Fibroblast of pulmonary artery (primary cell): Measurements from ENCODE around the gene ISX.
"Not testable (repeated sequence)": the region's sequence is repeated elsewhere in the genome, so short reads cannot be mapped to it uniquely, and the experiment has no call there.

Experiments
- DNase-seq: peaks from one replicate; pipeline ENCODE4 v3.0.0-alpha.2; 2010; ENCODE audit warnings: low read depth
- H3K4me3 ChIP-seq: replicated peaks from 2 replicates; pipeline ENCODE4 v1.5.1; 2011; ENCODE audit warnings: low read depth, mild to moderate bottlenecking, control low read depth, low read length, moderate library complexity
- TF ChIP-seq, protein P1 (sequence below): IDR thresholded peaks from 2 replicates; pipeline ENCODE4 v1.5.1; 2011; ENCODE audit warnings: mild to moderate bottlenecking, control low read depth, low read length, inconsistent platforms; ENCODE audit errors: missing control alignments

Gene ISX

DNA sequence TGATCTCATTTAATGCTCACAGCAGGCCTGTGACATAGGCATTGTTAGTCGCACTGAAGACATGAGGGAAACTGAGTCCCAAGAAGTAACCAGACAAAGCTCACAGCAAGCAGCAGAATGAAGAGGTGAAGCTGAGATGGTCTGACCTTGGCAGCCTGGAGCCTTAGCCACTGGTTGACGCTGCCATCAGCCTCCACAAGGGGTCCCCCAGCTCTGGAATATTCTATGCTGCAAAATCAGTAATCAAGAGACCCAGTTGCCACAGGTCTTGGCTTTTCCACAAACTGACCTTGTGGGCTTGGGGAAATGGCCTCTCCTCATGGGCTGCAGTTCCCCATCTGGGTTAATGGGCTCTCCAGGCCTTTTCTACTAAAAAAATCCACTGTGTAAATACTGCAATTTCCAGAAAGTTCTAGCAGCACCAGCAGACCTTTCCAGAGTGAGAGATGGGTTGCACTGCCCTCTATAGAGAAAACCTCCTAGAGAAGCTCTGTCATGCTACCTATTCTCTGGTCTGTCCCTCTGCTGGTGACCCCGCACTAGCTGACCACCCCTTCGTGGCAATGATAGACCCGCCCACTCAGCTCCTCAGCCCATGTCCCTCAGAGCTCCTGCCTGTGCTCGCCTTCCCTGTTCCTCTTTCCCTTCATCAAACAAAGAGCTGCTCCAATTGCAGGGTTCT lies 22.6 kb upstream of the ISX start:
- TF ChIP-seq, protein P1, sequence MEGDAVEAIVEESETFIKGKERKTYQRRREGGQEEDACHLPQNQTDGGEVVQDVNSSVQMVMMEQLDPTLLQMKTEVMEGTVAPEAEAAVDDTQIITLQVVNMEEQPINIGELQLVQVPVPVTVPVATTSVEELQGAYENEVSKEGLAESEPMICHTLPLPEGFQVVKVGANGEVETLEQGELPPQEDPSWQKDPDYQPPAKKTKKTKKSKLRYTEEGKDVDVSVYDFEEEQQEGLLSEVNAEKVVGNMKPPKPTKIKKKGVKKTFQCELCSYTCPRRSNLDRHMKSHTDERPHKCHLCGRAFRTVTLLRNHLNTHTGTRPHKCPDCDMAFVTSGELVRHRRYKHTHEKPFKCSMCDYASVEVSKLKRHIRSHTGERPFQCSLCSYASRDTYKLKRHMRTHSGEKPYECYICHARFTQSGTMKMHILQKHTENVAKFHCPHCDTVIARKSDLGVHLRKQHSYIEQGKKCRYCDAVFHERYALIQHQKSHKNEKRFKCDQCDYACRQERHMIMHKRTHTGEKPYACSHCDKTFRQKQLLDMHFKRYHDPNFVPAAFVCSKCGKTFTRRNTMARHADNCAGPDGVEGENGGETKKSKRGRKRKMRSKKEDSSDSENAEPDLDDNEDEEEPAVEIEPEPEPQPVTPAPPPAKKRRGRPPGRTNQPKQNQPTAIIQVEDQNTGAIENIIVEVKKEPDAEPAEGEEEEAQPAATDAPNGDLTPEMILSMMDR, result no peak
- no peak overlapping the region for H3K4me3 ChIP-seq
- no peak for DNase-seq

DNA sequence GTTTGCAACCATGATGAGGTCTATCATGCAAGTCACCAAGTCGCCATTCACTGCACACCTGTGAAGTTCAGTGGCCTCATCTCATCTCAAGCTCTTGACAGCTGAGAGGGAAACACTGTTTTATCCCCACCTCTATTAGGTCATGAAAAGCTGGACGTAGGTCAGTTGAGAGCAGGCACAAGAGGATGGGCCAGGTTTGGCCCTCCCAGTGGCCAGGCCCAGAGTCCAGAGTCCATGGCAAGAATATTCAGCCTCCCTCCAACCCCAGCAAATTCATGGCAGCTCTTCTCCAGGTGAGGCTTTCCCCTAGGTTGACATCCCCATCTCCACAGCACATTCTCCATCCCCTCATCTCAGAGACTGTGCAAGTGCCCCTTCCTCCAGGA lies 22.0 kb upstream of the ISX start:
- no peak overlapping the region for H3K4me3 ChIP-seq
- TF ChIP-seq, protein P1, result no peak
- DNase-seq, result no peak

GRCh38 chr22:35044607-35045390 lies 21.2 kb upstream of the ISX start:
- DNase-seq, result no peak
- H3K4me3 ChIP-seq, result no peak overlapping the region
- TF ChIP-seq, protein P1, result no peak

- H3K4me3 ChIP-seq, result no peak overlapping the region
- TF ChIP-seq, protein P1, result no peak
- DNase-seq, result no peak
Observed at GRCh38 chr22:35045451-35045850, 20.5 kb upstream of the ISX start.

GRCh38 chr22:35046744-35047462 lies 19.1 kb upstream of the ISX start:
- TF ChIP-seq, protein P1, result no peak
- no peak overlapping the region for H3K4me3 ChIP-seq
- DNase-seq, result no peak

GRCh38 chr22:35050038-35050437 lies 15.9 kb upstream of the ISX start:
- not testable (repeated sequence) for DNase-seq, H3K4me3 ChIP-seq

DNA sequence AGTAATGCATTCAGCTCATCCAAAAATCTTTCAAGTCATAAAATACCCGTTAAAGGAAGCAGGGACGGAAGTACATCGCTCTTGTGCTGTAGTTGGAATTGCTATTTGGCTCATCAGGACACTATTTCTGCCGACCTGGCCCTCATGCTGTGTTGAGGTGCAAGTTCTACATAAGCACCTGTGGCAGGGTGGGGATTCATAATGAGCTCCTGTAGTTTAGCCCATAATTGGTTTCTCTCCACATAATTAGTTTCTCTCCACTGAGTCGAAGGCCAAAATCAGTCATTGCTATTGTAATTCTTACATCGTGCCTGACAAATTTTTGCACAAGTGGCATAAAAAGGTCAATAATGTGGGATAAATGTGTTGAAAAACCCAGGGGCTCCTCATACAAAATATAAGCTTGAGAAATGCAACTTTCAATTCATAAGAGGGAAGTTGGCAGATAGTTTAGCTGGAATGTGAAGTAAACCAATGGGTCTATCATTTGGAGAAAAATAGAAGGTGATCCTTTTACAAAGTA lies 14.9 kb upstream of the ISX start:
- TF ChIP-seq, protein P1, result no peak
- DNase-seq, result no peak
- H3K4me3 ChIP-seq, result no peak overlapping the region
